ENCODE measurements around the gene MISP3.
A peak's percentile ranks its signal among the peaks of the same experiment; 100 is the strongest.

The MISP3 gene

DNA sequence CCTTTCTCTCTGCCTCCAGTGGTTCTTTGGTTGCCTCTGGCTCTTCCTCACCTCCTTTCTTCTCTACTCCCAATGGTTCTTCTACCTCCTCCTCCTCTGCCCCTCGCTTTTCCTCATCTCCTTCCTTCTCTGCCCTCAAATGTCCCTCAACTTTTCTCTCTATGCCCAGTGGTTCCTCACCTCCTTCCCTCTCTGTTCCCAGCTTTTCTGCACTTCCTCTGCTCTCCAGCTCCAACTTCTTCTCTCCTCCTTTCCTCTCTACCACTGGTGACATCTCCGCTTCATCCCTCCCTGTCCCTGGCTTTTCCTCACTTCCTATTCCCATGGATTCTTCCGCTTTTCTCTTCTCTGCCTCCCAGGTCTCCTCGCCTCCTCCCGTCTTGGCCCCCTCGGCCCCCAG is 18.5 kb upstream of the MISP3 start:
- no peak for DNase-seq

- no peak for DNase-seq
Observed at GRCh38 chr19:14054721-14055120, 17.9 kb upstream of the MISP3 start.

DNA sequence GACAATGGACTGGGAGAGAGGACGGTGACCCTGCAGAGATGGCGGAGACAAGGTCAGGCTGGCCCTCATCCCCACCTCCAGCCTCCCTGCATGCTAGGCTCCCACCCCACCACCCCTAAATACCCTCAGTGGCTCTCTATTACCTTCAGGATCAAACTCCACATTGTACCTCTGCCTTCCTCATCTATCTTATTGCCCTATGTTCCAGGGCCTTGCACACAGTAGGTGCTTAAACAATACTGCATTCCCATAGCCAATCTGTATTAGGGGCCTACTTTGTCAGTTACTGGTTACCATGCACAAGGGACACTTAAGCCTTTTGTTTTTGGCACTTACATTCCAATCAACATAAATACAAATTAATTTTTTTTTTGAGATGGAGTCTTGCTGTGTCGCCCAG is 17.2 kb upstream of the MISP3 start:
- DNase-seq = no peak

GRCh38 chr19:14056069-14056666 is 16.4 kb upstream of the MISP3 start:
- DNase-seq = no peak

- no peak for DNase-seq
Observed at GRCh38 chr19:14056741-14057356, 15.7 kb upstream of the MISP3 start.

DNA sequence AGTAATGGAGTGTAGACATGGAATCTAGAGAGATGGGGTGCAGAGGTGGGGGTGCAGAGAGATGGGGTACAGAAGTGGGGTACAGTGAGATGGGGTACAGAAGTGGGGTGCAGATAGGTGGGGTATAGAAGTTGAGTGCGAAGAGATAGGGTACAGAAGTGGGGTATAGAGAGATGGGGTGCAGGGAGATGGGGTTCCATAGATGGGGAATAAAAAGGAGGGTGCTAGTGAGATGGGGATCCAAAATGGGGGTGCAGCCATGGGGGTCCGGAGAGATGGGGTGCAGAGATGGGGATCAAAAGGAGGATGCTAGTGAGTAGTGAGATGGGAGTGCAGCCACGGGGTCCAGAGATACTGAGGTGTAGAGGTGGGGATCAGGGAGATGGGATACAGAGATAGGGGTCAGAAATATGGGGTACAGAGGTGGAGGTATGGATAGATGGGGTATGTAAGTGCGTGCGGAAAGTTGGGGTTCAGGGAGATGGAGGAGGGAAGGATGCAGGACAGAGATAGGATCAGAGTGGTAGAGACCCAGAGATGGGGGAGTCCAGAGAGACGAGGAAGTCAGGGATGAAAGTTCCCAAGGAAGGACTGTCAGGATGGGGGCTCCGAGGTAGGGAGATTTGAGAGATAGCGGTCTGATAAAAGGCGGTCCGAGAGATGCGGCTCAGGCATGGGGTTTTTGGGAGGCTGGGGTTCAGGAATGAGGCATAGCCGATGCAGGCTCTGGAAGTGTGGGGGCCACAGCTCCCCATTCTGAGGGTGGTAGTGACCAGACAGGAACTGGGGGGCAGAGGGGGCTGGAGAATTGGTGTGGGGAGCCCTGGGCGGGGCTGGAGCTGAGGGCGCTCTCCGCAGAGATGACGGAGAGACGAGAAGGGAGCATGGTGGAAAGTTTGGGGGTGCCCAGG is 14.1 kb upstream of the MISP3 start:
- DNase-seq = no peak

- peak; percentile 80 for DNase-seq
Observed at GRCh38 chr19:14059093-14059480, 13.5 kb upstream of the MISP3 start.

GRCh38 chr19:14059652-14060155 is 12.9 kb upstream of the MISP3 start:
- no peak for DNase-seq

DNA sequence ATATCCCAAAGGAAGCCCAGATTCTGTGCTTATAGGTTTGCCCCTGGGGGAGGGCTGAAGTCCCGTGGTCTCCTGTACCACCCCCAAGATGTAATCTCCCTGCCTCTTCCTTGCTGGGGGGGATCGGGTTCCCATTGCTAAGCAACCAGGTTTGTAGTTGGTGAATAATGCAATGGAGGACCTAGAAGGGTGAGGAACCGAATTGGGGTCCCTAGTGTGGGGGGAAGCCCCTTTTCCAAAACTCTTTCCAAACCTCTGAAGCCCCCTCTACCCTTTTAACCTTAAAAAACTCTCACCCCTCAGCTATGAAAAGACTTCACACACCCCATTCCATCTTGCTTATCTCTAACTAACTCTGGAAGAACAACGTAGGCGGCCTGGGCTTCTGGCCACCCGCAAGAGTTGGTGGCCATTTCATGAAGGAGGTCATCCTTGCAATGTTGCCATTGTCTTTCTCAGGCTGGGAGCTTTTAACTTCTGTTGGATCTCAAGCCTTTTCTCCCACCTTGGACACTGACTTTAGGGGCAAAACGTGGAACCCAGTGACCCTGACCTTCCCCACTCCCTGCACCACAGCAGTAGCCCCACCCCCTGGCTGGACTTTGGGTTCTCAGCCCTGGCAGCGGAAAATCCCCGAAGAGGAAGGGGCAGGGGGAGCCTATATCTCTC is 11.4 kb upstream of the MISP3 start:
- no peak for DNase-seq

DNA sequence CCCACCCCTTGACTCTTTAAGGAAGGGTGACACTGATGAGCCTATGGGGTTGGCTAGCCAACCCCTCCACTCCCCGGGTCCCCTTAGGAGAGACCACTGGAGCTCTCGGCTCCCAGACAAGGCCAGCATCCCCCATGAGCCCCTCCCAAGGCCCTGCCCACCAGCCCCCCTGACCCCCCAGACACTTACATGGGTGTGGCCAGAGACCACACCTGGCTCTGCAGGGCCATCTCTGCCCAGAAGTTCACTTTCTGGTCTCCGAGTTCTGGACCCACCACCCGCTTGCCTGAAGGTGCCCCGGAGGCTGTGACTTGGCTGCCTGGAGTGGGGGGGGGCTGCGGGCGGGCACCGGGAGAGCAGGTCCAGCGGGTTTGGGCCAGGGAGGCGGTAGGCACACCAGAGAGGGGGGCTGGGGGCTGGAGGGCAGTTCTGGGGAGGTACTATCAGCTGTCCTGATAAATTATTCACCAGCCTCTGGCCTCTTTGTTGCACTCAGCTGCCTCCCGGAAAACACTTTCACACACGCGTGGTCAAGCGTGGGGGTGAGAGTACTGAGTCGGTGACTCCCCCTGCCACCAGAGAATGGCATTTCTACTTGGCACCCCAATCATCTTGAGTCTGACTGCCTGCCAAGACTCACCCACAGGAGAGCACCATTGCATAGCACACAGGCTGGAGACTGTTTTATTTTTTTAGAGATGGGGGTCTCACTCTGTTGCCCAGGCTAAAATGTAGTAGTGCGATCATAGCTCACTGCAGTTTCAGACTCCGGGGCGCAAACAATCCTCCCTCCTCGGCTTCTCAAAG is 10.6 kb upstream of the MISP3 start, which contains the start of gene PALM3:
TSS of gene PALM3 (minus strand) at position 326 of the 807 bp plus-strand sequence. CDS start at position 230, 96 bp downstream.
- DNase-seq = no peak

DNA sequence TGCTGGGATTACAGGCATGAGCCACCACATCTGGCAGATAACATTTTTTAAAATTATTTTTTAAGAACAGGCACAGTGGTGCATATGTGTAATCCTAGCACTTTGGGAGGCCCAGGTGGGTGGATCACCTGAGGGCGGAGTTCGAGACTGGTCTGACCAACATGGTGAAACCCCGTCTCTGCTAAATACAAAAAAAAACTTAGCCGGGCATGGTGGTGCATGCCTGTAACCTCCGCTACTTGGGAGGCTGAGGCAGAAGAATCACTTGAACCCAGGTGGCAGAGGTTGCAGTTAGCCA is 10.1 kb upstream of the MISP3 start:
- DNase-seq = no peak

DNA sequence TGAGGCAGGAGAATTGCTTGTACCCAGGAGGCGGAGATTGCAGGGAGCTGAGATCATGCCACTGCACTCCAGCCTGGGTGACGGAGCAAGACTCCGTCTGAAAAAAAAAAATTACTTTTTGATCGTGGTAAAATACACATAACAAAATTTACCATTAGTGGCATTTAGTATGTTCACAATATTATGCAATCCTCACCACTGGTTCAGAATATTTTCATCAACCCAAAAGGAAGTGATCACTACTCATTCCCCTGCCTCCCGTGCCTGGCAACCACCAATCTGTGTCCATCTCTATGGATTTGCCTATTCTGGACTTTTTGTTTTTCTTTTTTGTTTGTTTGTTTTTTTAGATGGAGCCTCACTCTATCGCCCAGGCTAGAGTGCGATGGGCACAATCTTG is 9.5 kb upstream of the MISP3 start:
- no peak for DNase-seq

DNA sequence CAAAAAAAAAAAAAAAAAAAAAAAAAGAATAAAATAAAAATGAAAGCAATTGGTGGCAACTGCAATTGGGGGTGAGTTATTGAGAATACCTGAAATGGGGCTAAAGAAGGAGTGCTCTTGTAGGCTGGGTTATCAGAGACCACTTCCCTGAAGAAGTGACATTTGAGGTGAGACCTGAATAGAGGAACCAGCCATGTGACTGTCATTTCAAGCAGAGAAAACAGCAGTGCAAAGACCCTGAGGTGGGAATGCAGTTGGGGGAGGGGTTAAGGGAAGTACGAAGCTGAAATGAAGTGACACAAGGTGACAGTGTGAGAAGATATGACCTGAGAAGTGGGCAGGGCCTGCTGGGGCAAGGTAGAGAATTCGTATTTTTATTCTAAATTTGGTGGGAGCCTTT is 6.5 kb upstream of the MISP3 start:
- no peak for DNase-seq

- DNase-seq = no peak
Observed at GRCh38 chr19:14070268-14071050, 2.1 kb upstream of the MISP3 start.

DNA sequence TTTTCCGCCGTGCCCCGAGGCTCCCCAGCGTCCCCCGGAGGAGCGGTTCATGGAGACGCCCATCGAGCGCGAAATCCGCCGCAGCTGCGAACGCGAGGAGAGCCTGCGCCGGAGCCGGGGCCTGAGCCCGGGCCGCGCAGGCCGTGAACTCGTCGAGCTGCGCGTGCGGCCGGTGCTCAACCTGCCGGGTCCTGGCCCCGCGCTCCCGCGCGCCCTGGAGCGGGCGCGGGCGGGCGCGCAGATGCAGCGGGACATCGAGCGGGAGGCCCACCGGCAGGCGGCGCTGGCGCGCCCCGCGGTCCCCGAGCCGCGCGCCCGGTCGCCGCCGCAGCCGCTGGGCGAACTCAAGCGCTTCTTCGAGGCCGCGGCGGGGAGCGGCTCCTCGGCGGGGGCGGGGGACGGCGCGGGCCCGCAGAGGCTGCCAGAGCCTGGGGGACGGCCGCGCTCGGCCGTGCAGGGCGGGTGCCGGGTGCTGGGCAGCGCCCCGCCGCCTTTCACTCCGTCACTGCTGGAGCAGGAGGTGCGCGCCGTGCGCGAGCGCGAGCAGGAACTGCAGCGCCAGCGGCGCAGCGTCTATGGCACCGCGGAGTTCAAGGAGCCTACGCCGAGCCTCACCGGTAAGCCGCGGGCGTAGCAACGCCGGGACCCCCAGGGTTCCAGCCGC is 807 bp downstream of the MISP3 start:
- DNase-seq = peak; percentile 80

DNA sequence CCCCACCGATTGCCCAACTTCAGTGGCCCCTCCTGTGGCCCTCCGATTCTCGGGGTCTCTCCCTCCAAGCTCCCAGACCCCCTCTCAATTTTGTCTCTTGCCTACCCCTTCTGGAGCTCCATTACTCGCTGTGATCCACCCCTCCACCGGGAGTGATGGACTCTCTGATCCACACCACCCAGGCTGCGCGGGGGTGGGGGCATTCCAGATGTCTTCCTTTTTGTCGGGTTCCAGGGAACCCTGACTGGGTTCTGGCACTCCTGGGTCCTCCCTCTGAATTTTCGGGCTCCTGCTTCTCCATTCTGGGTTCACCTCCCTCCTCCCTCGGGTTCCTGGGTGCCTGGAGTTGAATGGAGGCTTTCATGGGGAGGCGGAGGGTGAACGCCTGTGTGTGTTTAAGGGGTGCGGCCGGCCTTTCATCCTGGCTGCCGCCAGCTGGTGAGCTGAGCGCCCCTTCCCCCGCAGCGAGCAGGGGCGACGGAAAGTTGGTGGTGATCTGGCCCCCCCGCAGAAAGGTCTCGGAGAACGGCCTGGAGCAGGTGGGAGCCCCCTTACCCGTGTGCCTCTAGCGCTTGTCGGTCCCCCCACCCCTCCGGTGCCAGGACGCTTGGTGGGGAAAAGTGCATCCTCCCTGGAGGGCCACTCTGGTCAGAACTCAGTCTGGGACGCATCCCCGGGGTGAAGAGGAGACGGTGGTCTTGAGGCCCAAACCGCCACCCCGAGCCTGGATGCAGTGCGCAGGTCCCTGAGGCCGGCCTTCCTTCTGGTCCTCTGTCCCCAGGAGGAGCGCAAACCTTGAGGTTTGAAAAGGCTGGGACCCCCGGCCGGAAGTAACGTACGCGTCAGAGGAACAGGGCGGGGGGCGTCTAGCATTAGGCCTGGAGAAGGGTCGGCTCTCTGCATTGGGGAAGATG is 1.6 kb downstream of the MISP3 start:
- DNase-seq = peak; percentile 66

DNA sequence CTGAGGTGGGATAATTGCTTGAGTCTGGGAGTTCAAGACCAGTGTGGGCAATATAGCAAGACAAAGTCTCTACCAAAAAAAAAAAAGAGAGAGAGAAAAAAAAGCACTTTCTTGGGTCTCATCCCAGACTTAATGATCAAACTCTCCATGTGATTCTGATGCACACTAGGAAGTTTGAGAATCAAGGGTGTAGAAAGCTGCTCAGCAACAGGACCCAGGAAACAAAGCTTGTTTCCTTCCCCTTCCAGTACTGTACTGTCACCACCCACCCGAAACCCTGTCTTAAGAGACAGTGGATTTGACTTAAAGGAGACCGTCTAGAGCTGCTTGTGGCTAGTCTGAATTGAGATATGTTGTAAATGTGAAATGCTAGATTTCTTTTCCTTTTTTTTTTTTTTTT is 5.8 kb downstream of the MISP3 start:
- no peak for DNase-seq

- DNase-seq = peak; percentile 100
Observed at GRCh38 chr19:14080887-14081796, 8.6 kb downstream of the MISP3 start.

Data from stimulated activated CD8-positive, alpha-beta memory T cell treated with anti-CD3 and anti-CD28 coated beads, Interleukin-4, amount 100 ng/mL, for 48 hours (primary cell).